Measurements from ENCODE around the gene XPNPEP1.

Gene XPNPEP1

GRCh38 chr10:109837384-109837783 is 85.9 kb downstream of the XPNPEP1 start:
- Histone ChIP-seq H3K36me3 (ENCODE audit: control insufficient read depth, insufficient read depth, low read length) (no peaks in the 10 kb centered on the region), H3K79me2 (ENCODE audit: control insufficient read depth, insufficient read depth, low read length) (no peaks in the 10 kb centered on the region), H3K4me1 (ENCODE audit: control insufficient read depth, low read depth, low read length) (no peaks in the 10 kb centered on the region), H2BK15ac (replicated peaks; ENCODE audit: low read depth) (no peak overlapping the region), H2BK120ac (ENCODE audit: low read depth, low read length) (no peak overlapping the region), H3K4me2 (ENCODE audit: low read length) (no peak overlapping the region), H3K56ac (ENCODE audit: low read length) (no peak overlapping the region), H4K5ac (ENCODE audit: low read length) (no peak overlapping the region), H3K4ac (ENCODE audit: low read depth, low read length) (no peak overlapping the region), H2AK5ac (ENCODE audit: low read length) (no peak overlapping the region), H3K18ac (ENCODE audit: low read length) (no peak overlapping the region), H3K4me3 (ENCODE audit: low read length) (no peak overlapping the region), H3K27ac (ENCODE audit: low read depth, low read length) (no peak overlapping the region), H3K79me1 (ENCODE audit: low read length) (no peaks in the 10 kb centered on the region), H3K23ac (ENCODE audit: low read length) (no peak overlapping the region), H3K27me3 (ENCODE audit: insufficient read depth, low read length, poor library complexity) (no peaks in the 10 kb centered on the region), H3K9ac (ENCODE audit: low read length) (no peak overlapping the region), H4K8ac (ENCODE audit: low read depth, low read length) (no peak overlapping the region), H2BK5ac (ENCODE audit: low read length) (no peak overlapping the region)
- WGBS (ENCODE audit: extremely low coverage, insufficient coverage, low lambda C conversion rate) = no CpG with 5 or more reads among the region's 4 CpGs
- DNase-seq = no peak

GRCh38 chr10:109835257-109835656 is 88.1 kb downstream of the XPNPEP1 start:
- no peaks in the 10 kb centered on the region for H3K36me3 ChIP-seq (ENCODE audit: control insufficient read depth, insufficient read depth, low read length)
- no peak overlapping the region for H3K4ac ChIP-seq (ENCODE audit: low read depth, low read length)
- no peak overlapping the region for H4K5ac ChIP-seq (ENCODE audit: low read length)
- H3K4me3 ChIP-seq (ENCODE audit: low read length) = no peak overlapping the region
- H2AK5ac ChIP-seq (ENCODE audit: low read length) = no peak overlapping the region
- no peak overlapping the region for H4K8ac ChIP-seq (ENCODE audit: low read depth, low read length)
- H3K4me2 ChIP-seq (ENCODE audit: low read length) = no peak overlapping the region
- H2BK5ac ChIP-seq (ENCODE audit: low read length) = no peak overlapping the region
- no CpG with 5 or more reads among the region's 1 CpG for WGBS (ENCODE audit: extremely low coverage, insufficient coverage, low lambda C conversion rate)
- H3K79me2 ChIP-seq (ENCODE audit: control insufficient read depth, insufficient read depth, low read length) = no peaks in the 10 kb centered on the region
- no peak for DNase-seq
- H3K9ac ChIP-seq (ENCODE audit: low read length) = no peak overlapping the region
- H3K27ac ChIP-seq (ENCODE audit: low read depth, low read length) = no peak overlapping the region
- H3K18ac ChIP-seq (ENCODE audit: low read length) = no peak overlapping the region
- H3K56ac ChIP-seq (ENCODE audit: low read length) = no peak overlapping the region
- no peaks in the 10 kb centered on the region for H3K4me1 ChIP-seq (ENCODE audit: control insufficient read depth, low read depth, low read length)
- no peaks in the 10 kb centered on the region for H3K79me1 ChIP-seq (ENCODE audit: low read length)
- H2BK15ac ChIP-seq (replicated peaks; ENCODE audit: low read depth) = no peak overlapping the region
- no peaks in the 10 kb centered on the region for H3K27me3 ChIP-seq (ENCODE audit: insufficient read depth, low read length, poor library complexity)
- no peak overlapping the region for H3K23ac ChIP-seq (ENCODE audit: low read length)
- no peak overlapping the region for H2BK120ac ChIP-seq (ENCODE audit: low read depth, low read length)

- Histone ChIP-seq H3K27me3 (ENCODE audit: insufficient read depth, low read length, poor library complexity) (no peaks in the 10 kb centered on the region), H3K4me2 (ENCODE audit: low read length) (no peak overlapping the region), H3K79me2 (ENCODE audit: control insufficient read depth, insufficient read depth, low read length) (no peaks in the 10 kb centered on the region), H2BK120ac (ENCODE audit: low read depth, low read length) (no peak overlapping the region), H4K8ac (ENCODE audit: low read depth, low read length) (no peak overlapping the region), H3K23ac (ENCODE audit: low read length) (no peak overlapping the region), H3K4ac (ENCODE audit: low read depth, low read length) (no peak overlapping the region), H2AK5ac (ENCODE audit: low read length) (no peak overlapping the region), H3K56ac (ENCODE audit: low read length) (no peak overlapping the region), H2BK15ac (replicated peaks; ENCODE audit: low read depth) (no peak overlapping the region), H3K18ac (ENCODE audit: low read length) (no peak overlapping the region), H2BK5ac (ENCODE audit: low read length) (no peak overlapping the region), H3K9ac (ENCODE audit: low read length) (no peak overlapping the region), H3K4me3 (ENCODE audit: low read length) (no peak overlapping the region), H3K79me1 (ENCODE audit: low read length) (no peaks in the 10 kb centered on the region), H3K36me3 (ENCODE audit: control insufficient read depth, insufficient read depth, low read length) (no peaks in the 10 kb centered on the region), H4K5ac (ENCODE audit: low read length) (no peak overlapping the region), H3K4me1 (ENCODE audit: control insufficient read depth, low read depth, low read length) (no peaks in the 10 kb centered on the region), H3K27ac (ENCODE audit: low read depth, low read length) (no peak overlapping the region)
- DNase-seq = no peak
- no CpG with 5 or more reads among the region's 9 CpGs for WGBS (ENCODE audit: extremely low coverage, insufficient coverage, low lambda C conversion rate)
Observed at GRCh38 chr10:109831846-109832245, 91.5 kb downstream of the XPNPEP1 start.

GRCh38 chr10:109824206-109824605 is 99.1 kb downstream of the XPNPEP1 start:
- H3K36me3 ChIP-seq (ENCODE audit: control insufficient read depth, insufficient read depth, low read length) = no peaks in the 10 kb centered on the region
- no peaks in the 10 kb centered on the region for H3K79me1 ChIP-seq (ENCODE audit: low read length)
- no peak for DNase-seq
- H2BK15ac ChIP-seq (replicated peaks; ENCODE audit: low read depth) = no peak overlapping the region
- no peaks in the 10 kb centered on the region for H3K27me3 ChIP-seq (ENCODE audit: insufficient read depth, low read length, poor library complexity)
- no peak overlapping the region for H3K27ac ChIP-seq (ENCODE audit: low read depth, low read length)
- no peak overlapping the region for H4K5ac ChIP-seq (ENCODE audit: low read length)
- no peaks in the 10 kb centered on the region for H3K4me1 ChIP-seq (ENCODE audit: control insufficient read depth, low read depth, low read length)
- no peak overlapping the region for H2BK120ac ChIP-seq (ENCODE audit: low read depth, low read length)
- no peak overlapping the region for H4K8ac ChIP-seq (ENCODE audit: low read depth, low read length)
- no peak overlapping the region for H3K4ac ChIP-seq (ENCODE audit: low read depth, low read length)
- H3K4me2 ChIP-seq (ENCODE audit: low read length) = no peak overlapping the region
- WGBS (ENCODE audit: extremely low coverage, insufficient coverage, low lambda C conversion rate) = no CpG with 5 or more reads among the region's 1 CpG
- no peak overlapping the region for H2BK5ac ChIP-seq (ENCODE audit: low read length)
- H3K23ac ChIP-seq (ENCODE audit: low read length) = no peak overlapping the region
- H2AK5ac ChIP-seq (ENCODE audit: low read length) = no peak overlapping the region
- H3K56ac ChIP-seq (ENCODE audit: low read length) = no peak overlapping the region
- no peak overlapping the region for H3K9ac ChIP-seq (ENCODE audit: low read length)
- no peak overlapping the region for H3K18ac ChIP-seq (ENCODE audit: low read length)
- H3K4me3 ChIP-seq (ENCODE audit: low read length) = no peak overlapping the region
- no peaks in the 10 kb centered on the region for H3K79me2 ChIP-seq (ENCODE audit: control insufficient read depth, insufficient read depth, low read length)

- H3K4me2 ChIP-seq (ENCODE audit: low read length) = no peak overlapping the region
- no CpG with 5 or more reads among the region's 3 CpGs for WGBS (ENCODE audit: extremely low coverage, insufficient coverage, low lambda C conversion rate)
Observed at GRCh38 chr10:109823196-109823595, 100.1 kb downstream of the XPNPEP1 start.

GRCh38 chr10:109821672-109822071 is 101.6 kb downstream of the XPNPEP1 start:
- no peak for DNase-seq
- Histone ChIP-seq H3K9ac (ENCODE audit: low read length) (no peak overlapping the region), H3K36me3 (ENCODE audit: control insufficient read depth, insufficient read depth, low read length) (no peaks in the 10 kb centered on the region), H4K8ac (ENCODE audit: low read depth, low read length) (no peak overlapping the region), H3K4me2 (ENCODE audit: low read length) (no peak overlapping the region), H3K4me3 (ENCODE audit: low read length) (no peak overlapping the region), H3K79me2 (ENCODE audit: control insufficient read depth, insufficient read depth, low read length) (no peaks in the 10 kb centered on the region), H2BK5ac (ENCODE audit: low read length) (no peak overlapping the region), H3K23ac (ENCODE audit: low read length) (no peak overlapping the region), H3K18ac (ENCODE audit: low read length) (no peak overlapping the region), H3K27me3 (ENCODE audit: insufficient read depth, low read length, poor library complexity) (no peaks in the 10 kb centered on the region), H2AK5ac (ENCODE audit: low read length) (no peak overlapping the region), H3K27ac (ENCODE audit: low read depth, low read length) (no peak overlapping the region), H2BK120ac (ENCODE audit: low read depth, low read length) (no peak overlapping the region), H3K79me1 (ENCODE audit: low read length) (no peaks in the 10 kb centered on the region), H3K4me1 (ENCODE audit: control insufficient read depth, low read depth, low read length) (no peaks in the 10 kb centered on the region), H2BK15ac (replicated peaks; ENCODE audit: low read depth) (no peak overlapping the region), H3K56ac (ENCODE audit: low read length) (no peak overlapping the region), H4K5ac (ENCODE audit: low read length) (no peak overlapping the region), H3K4ac (ENCODE audit: low read depth, low read length) (no peak overlapping the region)
- WGBS (ENCODE audit: extremely low coverage, insufficient coverage, low lambda C conversion rate) = no CpG with 5 or more reads among the region's 5 CpGs

More at GRCh38 chr10:109823196-109823595, 100.1 kb downstream of the XPNPEP1 start:
- H3K27ac ChIP-seq (ENCODE audit: low read depth, low read length) = no peak overlapping the region
- H3K4me1 ChIP-seq (ENCODE audit: control insufficient read depth, low read depth, low read length) = no peaks in the 10 kb centered on the region
- DNase-seq = no peak
- no peak overlapping the region for H3K4me3 ChIP-seq (ENCODE audit: low read length)
- no peak overlapping the region for H4K8ac ChIP-seq (ENCODE audit: low read depth, low read length)
- H3K79me1 ChIP-seq (ENCODE audit: low read length) = no peaks in the 10 kb centered on the region
- no peaks in the 10 kb centered on the region for H3K36me3 ChIP-seq (ENCODE audit: control insufficient read depth, insufficient read depth, low read length)
- H3K4ac ChIP-seq (ENCODE audit: low read depth, low read length) = no peak overlapping the region
- no peak overlapping the region for H4K5ac ChIP-seq (ENCODE audit: low read length)
- H2BK120ac ChIP-seq (ENCODE audit: low read depth, low read length) = no peak overlapping the region
- H3K23ac ChIP-seq (ENCODE audit: low read length) = no peak overlapping the region
- no peak overlapping the region for H3K9ac ChIP-seq (ENCODE audit: low read length)
- H2BK5ac ChIP-seq (ENCODE audit: low read length) = no peak overlapping the region
- H2BK15ac ChIP-seq (replicated peaks; ENCODE audit: low read depth) = no peak overlapping the region
- no peaks in the 10 kb centered on the region for H3K27me3 ChIP-seq (ENCODE audit: insufficient read depth, low read length, poor library complexity)
- no peak overlapping the region for H3K56ac ChIP-seq (ENCODE audit: low read length)
- H3K18ac ChIP-seq (ENCODE audit: low read length) = no peak overlapping the region
- no peaks in the 10 kb centered on the region for H3K79me2 ChIP-seq (ENCODE audit: control insufficient read depth, insufficient read depth, low read length)
- no peak overlapping the region for H2AK5ac ChIP-seq (ENCODE audit: low read length)
